ENCODE results near the gene CASK.

CASK gene

GRCh38 chrX:41471786-41472185, 451.6 kb downstream of the CASK start:
- DNase-seq (ENCODE audit: low read depth) = no peak

- DNase-seq (ENCODE audit: low read depth) = no peak
These were observed 452.6 kb downstream of the CASK start for GRCh38 chrX:41470706-41471105.

- DNase-seq (ENCODE audit: low read depth) = no peak
These were observed 454.6 kb downstream of the CASK start for GRCh38 chrX:41468647-41469323.

Data from ELR (cell line).